HepG2 (cell line): ENCODE results near the gene CD7. TPM values are rescaled to one million over a fixed set of nuclear protein-coding genes. Genes with fewer than 3 reads are reported as not detected.
A peak's percentile ranks its signal among the peaks of the same experiment; 100 is the strongest.

ENCODE experiments used
- CBFB ChIP-seq: sonication (generic); formaldehyde crosslinking; IDR thresholded peaks from 2 replicates; pipeline ENCODE4 v1.4.0; 2020; ENCODE audit warnings: missing genetic modification reagents
- MED13 ChIP-seq: sonication (generic); formaldehyde crosslinking; IDR thresholded peaks from 2 replicates; pipeline ENCODE4 v1.5.0; 2020; ENCODE audit warnings: missing genetic modification reagents
- NCOA1 ChIP-seq: sonication (generic); formaldehyde crosslinking; IDR thresholded peaks from 2 replicates; pipeline ENCODE4 v1.9.0; 2021; ENCODE audit warnings: missing genetic modification reagents
- NR1H2 ChIP-seq: sonication (generic); formaldehyde crosslinking; IDR thresholded peaks from 2 replicates; pipeline ENCODE4 v1.8.1; 2022; ENCODE audit warnings: low read depth, missing genetic modification reagents, borderline replicate concordance
- RARG ChIP-seq: sonication (generic); formaldehyde crosslinking; IDR thresholded peaks from 2 replicates; pipeline ENCODE4 v1.4.0; 2020; ENCODE audit warnings: low read depth, mild to moderate bottlenecking, missing genetic modification reagents
- RFX5 ChIP-seq: IDR thresholded peaks from 2 replicates; pipeline ENCODE4 v1.6.1; 2011; ENCODE audit warnings: low read depth, low read length, improper control_type of control experiment
- RNF2 ChIP-seq: fragments of 450-650 bp; conservative IDR thresholded peaks from 2 replicates; pipeline ENCODE4 v1.6.1; 2016; ENCODE audit warnings: low read depth
- STAT5B ChIP-seq: sonication (generic); formaldehyde crosslinking; IDR thresholded peaks from 2 replicates; pipeline ENCODE4 v1.4.0; 2020; ENCODE audit warnings: missing genetic modification reagents
- TBL1XR1 ChIP-seq: fragments of 150-350 bp; IDR thresholded peaks from 2 replicates; pipeline ENCODE4 v1.6.1; 2014; ENCODE audit warnings: borderline replicate concordance, low read length; ENCODE audit not compliant: partially characterized antibody
- TCF7L2 ChIP-seq: IDR thresholded peaks from 2 replicates; pipeline ENCODE4 v1.6.1; 2011; ENCODE audit warnings: mild to moderate bottlenecking, low read depth, low read length, moderate library complexity
- XBP1 ChIP-seq: sonication (generic); formaldehyde crosslinking; IDR thresholded peaks from 2 replicates; pipeline ENCODE4 v1.5.0; 2020; ENCODE audit warnings: missing genetic modification reagents
- ZFAT ChIP-seq: sonication (generic); formaldehyde crosslinking; conservative IDR thresholded peaks from 2 replicates; pipeline ENCODE4 v1.8.1; 2023; ENCODE audit warnings: missing genetic modification reagents, inconsistent platforms
- ZFP62 ChIP-seq: sonication (generic); formaldehyde crosslinking; IDR thresholded peaks from 2 replicates; pipeline ENCODE4 v1.4.0; 2020; ENCODE audit warnings: missing genetic modification reagents
- ZFYVE20 ChIP-seq: sonication (generic); formaldehyde crosslinking; IDR thresholded peaks from 2 replicates; pipeline ENCODE4 v1.8.0; 2023; ENCODE audit warnings: low read depth, mild to moderate bottlenecking, moderate library complexity, missing genetic modification reagents, borderline replicate concordance
- ZNF282 ChIP-seq: fragments of 450-650 bp; IDR thresholded peaks from 2 replicates; pipeline ENCODE4 v1.6.1; 2018; ENCODE audit not compliant: partially characterized antibody
- ZNF543 ChIP-seq: sonication (generic); formaldehyde crosslinking; IDR thresholded peaks from 2 replicates; pipeline ENCODE4 v1.4.0; 2020; ENCODE audit warnings: mild to moderate bottlenecking, missing genetic modification reagents
- ZNF781 ChIP-seq: sonication (generic); formaldehyde crosslinking; IDR thresholded peaks from 2 replicates; pipeline ENCODE4 v1.5.1; 2020; ENCODE audit warnings: borderline replicate concordance, mild to moderate bottlenecking, missing genetic modification reagents; ENCODE audit errors: not compliant biosample characterization
- polyA plus RNA-seq, 8 experiments: library from polyadenylated mRNA; depleted of rRNA in 3 of 8; stranded (reverse) in 7 of 8; unstranded in 1 of 8; fragments of >200 nt; fragmentation: Illumina TruSeq in 4 of 8; extraction: Trizol in 4 of 8; gene quantifications; 2 replicates each; pipeline versions ENCODE4 v1.2.1 to v1.2.3, GENCODE V29; 2011 to 2016; ENCODE audit warnings: low read depth in 4 of 8, missing spikeins in 1 of 8, mixed read lengths in 1 of 8; ENCODE audit not compliant: insufficient read depth in 1 of 8
- total RNA-seq, 5 experiments: library from RNA; depleted of rRNA; stranded (reverse); fragments of >200 nt; fragmentation: Illumina TruSeq; extraction: Trizol; gene quantifications; 2 replicates each; pipeline ENCODE4 v1.2.3, GENCODE V29; 2016; ENCODE audit warnings: low read depth in 1 of 5
- TF ChIP-seq, protein P1 (sequence below): sonication (generic); formaldehyde crosslinking; IDR thresholded peaks from 2 replicates; pipeline ENCODE4 v1.8.1; 2023; ENCODE audit warnings: mild to moderate bottlenecking, missing genetic modification reagents
- TF ChIP-seq, protein P2 (sequence below): sonication (generic); formaldehyde crosslinking; IDR thresholded peaks from 2 replicates; pipeline ENCODE4 v1.9.0; 2022; ENCODE audit warnings: missing genetic modification reagents, mild to moderate bottlenecking, borderline replicate concordance
- TF ChIP-seq, protein P3 (sequence below): conservative IDR thresholded peaks from 2 replicates; pipeline ENCODE4 v1.6.1; 2018; ENCODE audit warnings: missing genetic modification reagents
- TF ChIP-seq, protein P4 (sequence below): sonication (generic); formaldehyde crosslinking; IDR thresholded peaks from 2 replicates; pipeline ENCODE4 v1.4.0; 2020; ENCODE audit warnings: mild to moderate bottlenecking, missing genetic modification reagents, borderline replicate concordance

Gene CD7
- total and polyA plus RNA-seq, 2 of the 13 experiments (the other 11 are each of a cell fraction or from before 2014, with no cell fraction given), result 67.6 to 76.4 TPM

DNA sequence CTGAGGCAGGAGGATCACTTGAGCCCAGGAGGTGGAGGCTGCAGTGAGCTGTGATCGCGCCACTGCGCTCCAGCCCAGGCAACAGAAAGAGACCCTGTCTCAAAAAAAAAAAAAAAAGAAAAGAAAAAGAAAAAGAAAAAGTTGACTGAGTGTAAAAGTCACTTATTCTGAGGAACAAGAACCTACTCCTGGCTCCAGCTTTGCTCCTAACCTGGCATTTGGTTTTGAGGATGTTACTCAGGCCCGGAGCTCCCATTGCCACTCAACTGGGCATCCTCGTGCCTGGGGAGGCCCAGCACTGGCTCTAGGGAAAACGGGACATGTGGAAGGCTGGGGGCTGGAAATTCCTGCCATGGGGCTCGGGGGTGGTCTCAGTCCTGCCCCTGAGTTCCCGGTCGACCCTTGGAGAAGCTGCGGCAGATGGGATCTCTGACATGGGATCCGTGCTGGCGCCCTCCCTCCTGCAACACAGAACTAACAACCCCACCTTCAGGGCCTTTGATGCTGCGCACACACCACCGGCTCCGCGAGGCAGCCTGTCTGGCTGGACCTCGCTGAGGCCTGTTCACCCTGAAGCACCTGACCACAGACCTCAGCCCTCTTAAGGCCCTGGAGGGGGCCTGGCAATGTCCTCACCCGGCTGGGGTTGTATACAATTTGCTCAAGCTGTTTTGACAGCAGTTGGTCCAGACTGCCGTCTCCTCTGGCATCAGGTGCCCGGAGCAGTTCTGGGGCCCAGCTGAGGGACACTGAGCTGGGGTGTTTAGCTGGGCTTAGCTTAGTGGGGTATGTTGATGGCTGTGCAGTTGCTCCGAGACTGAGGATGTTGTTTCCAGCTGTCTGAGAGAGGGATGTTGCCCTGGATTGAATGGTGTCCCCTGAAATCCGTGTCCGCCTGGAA lies 12.3 kb downstream of the CD7 start (continued):
- TF ChIP-seq, protein P1, sequence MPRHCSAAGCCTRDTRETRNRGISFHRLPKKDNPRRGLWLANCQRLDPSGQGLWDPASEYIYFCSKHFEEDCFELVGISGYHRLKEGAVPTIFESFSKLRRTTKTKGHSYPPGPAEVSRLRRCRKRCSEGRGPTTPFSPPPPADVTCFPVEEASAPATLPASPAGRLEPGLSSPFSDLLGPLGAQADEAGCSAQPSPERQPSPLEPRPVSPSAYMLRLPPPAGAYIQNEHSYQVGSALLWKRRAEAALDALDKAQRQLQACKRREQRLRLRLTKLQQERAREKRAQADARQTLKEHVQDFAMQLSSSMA (CRISPR knock-in tag), result no peak
- TF ChIP-seq NR1H2 (CRISPR knock-in tag), result no peak
- no peak for TF ChIP-seq STAT5B
- TF ChIP-seq XBP1, result no peak
- TF ChIP-seq, protein P2, sequence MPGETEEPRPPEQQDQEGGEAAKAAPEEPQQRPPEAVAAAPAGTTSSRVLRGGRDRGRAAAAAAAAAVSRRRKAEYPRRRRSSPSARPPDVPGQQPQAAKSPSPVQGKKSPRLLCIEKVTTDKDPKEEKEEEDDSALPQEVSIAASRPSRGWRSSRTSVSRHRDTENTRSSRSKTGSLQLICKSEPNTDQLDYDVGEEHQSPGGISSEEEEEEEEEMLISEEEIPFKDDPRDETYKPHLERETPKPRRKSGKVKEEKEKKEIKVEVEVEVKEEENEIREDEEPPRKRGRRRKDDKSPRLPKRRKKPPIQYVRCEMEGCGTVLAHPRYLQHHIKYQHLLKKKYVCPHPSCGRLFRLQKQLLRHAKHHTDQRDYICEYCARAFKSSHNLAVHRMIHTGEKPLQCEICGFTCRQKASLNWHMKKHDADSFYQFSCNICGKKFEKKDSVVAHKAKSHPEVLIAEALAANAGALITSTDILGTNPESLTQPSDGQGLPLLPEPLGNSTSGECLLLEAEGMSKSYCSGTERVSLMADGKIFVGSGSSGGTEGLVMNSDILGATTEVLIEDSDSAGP, result peak; percentile 42; the same call in 1 of the 2 replicates
- no peak for TF ChIP-seq TCF7L2
- TF ChIP-seq ZNF282, result no peak
- no peak for TF ChIP-seq CBFB
- TF ChIP-seq, protein P3, sequence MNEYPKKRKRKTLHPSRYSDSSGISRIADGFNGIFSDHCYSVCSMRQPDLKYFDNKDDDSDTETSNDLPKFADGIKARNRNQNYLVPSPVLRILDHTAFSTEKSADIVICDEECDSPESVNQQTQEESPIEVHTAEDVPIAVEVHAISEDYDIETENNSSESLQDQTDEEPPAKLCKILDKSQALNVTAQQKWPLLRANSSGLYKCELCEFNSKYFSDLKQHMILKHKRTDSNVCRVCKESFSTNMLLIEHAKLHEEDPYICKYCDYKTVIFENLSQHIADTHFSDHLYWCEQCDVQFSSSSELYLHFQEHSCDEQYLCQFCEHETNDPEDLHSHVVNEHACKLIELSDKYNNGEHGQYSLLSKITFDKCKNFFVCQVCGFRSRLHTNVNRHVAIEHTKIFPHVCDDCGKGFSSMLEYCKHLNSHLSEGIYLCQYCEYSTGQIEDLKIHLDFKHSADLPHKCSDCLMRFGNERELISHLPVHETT (CRISPR knock-in tag), result no peak
- peak; percentile 81; the same call in 1 of the 2 replicates for TF ChIP-seq RNF2
- no peak for TF ChIP-seq RARG (CRISPR knock-in tag)
- TF ChIP-seq TBL1XR1, result no peak
- TF ChIP-seq RFX5, result no peak
- no peak for TF ChIP-seq ZFP62 (CRISPR knock-in tag)
- no peak for TF ChIP-seq ZNF781
- TF ChIP-seq MED13 (CRISPR knock-in tag), result no peak
- TF ChIP-seq NCOA1 (CRISPR knock-in tag), result no peak
- peak; percentile 59; the same call in 1 of the 2 replicates for TF ChIP-seq ZNF543
- TF ChIP-seq, protein P4, sequence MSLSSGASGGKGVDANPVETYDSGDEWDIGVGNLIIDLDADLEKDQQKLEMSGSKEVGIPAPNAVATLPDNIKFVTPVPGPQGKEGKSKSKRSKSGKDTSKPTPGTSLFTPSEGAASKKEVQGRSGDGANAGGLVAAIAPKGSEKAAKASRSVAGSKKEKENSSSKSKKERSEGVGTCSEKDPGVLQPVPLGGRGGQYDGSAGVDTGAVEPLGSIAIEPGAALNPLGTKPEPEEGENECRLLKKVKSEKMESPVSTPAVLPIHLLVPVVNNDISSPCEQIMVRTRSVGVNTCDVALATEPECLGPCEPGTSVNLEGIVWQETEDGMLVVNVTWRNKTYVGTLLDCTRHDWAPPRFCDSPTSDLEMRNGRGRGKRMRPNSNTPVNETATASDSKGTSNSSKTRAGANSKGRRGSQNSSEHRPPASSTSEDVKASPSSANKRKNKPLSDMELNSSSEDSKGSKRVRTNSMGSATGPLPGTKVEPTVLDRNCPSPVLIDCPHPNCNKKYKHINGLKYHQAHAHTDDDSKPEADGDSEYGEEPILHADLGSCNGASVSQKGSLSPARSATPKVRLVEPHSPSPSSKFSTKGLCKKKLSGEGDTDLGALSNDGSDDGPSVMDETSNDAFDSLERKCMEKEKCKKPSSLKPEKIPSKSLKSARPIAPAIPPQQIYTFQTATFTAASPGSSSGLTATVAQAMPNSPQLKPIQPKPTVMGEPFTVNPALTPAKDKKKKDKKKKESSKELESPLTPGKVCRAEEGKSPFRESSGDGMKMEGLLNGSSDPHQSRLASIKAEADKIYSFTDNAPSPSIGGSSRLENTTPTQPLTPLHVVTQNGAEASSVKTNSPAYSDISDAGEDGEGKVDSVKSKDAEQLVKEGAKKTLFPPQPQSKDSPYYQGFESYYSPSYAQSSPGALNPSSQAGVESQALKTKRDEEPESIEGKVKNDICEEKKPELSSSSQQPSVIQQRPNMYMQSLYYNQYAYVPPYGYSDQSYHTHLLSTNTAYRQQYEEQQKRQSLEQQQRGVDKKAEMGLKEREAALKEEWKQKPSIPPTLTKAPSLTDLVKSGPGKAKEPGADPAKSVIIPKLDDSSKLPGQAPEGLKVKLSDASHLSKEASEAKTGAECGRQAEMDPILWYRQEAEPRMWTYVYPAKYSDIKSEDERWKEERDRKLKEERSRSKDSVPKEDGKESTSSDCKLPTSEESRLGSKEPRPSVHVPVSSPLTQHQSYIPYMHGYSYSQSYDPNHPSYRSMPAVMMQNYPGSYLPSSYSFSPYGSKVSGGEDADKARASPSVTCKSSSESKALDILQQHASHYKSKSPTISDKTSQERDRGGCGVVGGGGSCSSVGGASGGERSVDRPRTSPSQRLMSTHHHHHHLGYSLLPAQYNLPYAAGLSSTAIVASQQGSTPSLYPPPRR, result no peak
- TF ChIP-seq ZFAT (CRISPR knock-in tag), result 0 out of 2 replicates have a peak, but pooled peaks have one; percentile 58
- TF ChIP-seq ZFYVE20 (CRISPR knock-in tag), result no peak
